ENCODE data around the gene P2RX7.

Gene P2RX7

DNA sequence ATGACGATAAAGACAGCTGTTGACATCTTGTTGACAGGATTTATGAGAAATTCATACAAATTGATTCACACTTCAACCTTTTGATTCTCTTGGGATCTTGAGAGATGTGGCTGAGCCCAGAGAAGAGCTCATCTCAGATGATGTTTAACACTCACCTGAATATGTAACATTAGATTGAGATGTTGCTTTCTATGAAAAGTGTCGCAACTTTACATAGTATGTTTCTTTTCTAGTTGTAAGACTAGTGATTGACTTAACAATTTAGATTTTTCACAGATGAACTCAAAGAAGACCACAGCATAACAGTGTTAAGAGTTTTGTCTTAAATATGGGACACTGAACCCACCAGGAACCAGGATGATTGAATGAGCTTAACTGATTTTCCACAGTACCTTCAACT lies 40.6 kb upstream of the P2RX7 start:
- H3K9me3 ChIP-seq (ENCODE audit: control insufficient read depth, low read length) = no peaks in the 10 kb centered on the region
- H3K27me3 ChIP-seq (ENCODE audit: control insufficient read depth, insufficient read depth, low read length) = peaks cover 7% of the 10 kb centered on the region
- no peaks in the 10 kb centered on the region for H3K36me3 ChIP-seq (ENCODE audit: control insufficient read depth, insufficient read depth, low read length)
- H3K9ac ChIP-seq (ENCODE audit: low read length) = no peak overlapping the region
- peaks cover 11% of the 10 kb centered on the region for H3K4me1 ChIP-seq (ENCODE audit: control insufficient read depth, insufficient read depth, low read length)
- H3K4me3 ChIP-seq (ENCODE audit: low read length) = no peak overlapping the region

DNA sequence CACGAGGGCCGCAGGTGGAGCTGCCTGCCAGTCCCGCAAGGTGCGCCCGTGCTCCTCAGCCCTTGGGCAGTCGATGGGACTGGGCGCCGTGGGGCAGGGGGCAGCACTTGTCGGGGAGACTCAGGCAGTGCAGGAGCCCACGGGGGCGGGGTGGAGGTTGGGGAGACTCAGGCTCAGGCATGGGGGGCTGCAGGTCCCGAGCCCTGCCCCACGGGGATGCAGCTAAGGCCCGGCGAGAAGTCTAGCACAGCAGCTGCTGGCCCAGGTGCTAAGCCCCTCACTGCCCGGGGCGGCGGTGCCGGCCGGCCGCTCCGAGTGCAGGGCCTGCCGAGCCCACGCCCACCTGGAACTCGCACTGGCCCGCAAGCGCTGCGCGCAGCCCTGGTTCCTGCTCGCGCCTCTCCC lies 39.2 kb upstream of the P2RX7 start:
- Histone ChIP-seq H3K9me3 (ENCODE audit: control insufficient read depth, low read length) (no peaks in the 10 kb centered on the region), H3K36me3 (ENCODE audit: control insufficient read depth, insufficient read depth, low read length) (no peaks in the 10 kb centered on the region), H3K4me1 (ENCODE audit: control insufficient read depth, insufficient read depth, low read length) (peaks cover 11% of the 10 kb centered on the region), H3K9ac (ENCODE audit: low read length) (no peak overlapping the region), H3K27me3 (ENCODE audit: control insufficient read depth, insufficient read depth, low read length) (peaks cover 7% of the 10 kb centered on the region), H3K4me3 (ENCODE audit: low read length) (no peak overlapping the region)

DNA sequence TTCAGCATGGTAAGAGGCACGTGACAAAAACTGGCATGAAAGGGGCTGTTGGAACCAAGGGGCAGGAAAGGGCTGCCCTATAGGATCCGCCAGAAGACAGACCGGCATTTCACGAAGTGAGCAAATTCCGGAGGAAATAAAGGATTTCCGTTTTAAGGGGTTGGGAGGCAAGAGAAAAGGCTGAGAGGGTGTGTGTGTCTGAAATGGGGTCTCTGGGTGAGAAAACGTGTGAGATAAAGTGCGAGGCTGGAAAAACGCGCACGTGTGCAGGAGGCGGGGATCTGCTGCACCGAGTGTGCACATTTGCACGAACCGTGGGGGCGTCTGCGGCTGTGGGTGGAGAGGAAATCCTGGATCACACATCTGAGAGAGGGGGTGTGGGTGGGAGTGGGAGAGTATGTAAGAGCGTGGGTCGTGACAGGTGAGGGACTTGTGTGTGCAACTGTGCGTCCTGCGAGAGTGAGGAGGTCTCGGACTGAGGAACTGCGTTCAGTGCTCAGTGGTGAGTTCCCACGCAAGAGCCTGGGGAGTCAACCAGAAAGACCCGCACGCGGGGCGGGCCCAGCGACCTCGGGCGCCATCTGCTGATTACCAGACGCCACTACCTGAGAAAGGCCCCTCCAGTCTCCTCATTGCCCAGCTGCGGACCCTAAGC lies 37.0 kb upstream of the P2RX7 start:
- no peak overlapping the region for H3K4me3 ChIP-seq (ENCODE audit: low read length)
- H3K9me3 ChIP-seq (ENCODE audit: control insufficient read depth, low read length) = no peaks in the 10 kb centered on the region
- peaks cover 11% of the 10 kb centered on the region for H3K4me1 ChIP-seq (ENCODE audit: control insufficient read depth, insufficient read depth, low read length)
- no peaks in the 10 kb centered on the region for H3K36me3 ChIP-seq (ENCODE audit: control insufficient read depth, insufficient read depth, low read length)
- H3K27me3 ChIP-seq (ENCODE audit: control insufficient read depth, insufficient read depth, low read length) = peaks cover 7% of the 10 kb centered on the region
- H3K9ac ChIP-seq (ENCODE audit: low read length) = peak overlapping the region; percentile 12

DNA sequence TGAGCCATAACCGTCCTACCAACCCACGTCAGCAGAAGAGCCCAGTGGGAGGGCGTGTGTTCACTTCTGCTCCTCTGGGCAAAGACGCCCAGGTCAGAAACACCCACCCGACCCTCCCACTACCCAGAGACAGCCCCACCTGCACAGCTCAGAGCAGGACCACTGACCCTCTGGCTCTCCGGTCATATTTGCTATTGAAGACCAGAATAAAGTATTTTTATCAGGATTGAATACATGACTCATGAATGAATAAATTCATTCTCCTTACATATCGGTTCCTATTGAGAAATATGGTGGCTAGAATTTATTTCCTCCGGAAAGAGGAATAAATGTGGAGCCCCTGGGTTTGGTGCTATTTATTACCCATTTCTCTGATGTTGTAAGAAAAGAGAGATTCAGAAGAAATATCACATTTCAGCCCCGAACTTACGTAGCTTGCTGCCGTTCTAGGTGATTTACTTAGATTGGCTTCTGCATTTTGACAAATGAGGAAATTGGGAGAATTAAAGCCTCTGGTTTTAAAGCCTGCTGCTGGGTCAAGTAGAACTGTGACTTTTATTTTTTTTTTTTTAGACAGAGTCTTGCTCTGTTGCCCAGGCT lies 36.4 kb upstream of the P2RX7 start:
- Histone ChIP-seq H3K9me3 (ENCODE audit: control insufficient read depth, low read length) (no peaks in the 10 kb centered on the region), H3K9ac (ENCODE audit: low read length) (no peak overlapping the region), H3K4me1 (ENCODE audit: control insufficient read depth, insufficient read depth, low read length) (peaks cover 11% of the 10 kb centered on the region), H3K4me3 (ENCODE audit: low read length) (no peak overlapping the region), H3K27me3 (ENCODE audit: control insufficient read depth, insufficient read depth, low read length) (peaks cover 7% of the 10 kb centered on the region), H3K36me3 (ENCODE audit: control insufficient read depth, insufficient read depth, low read length) (no peaks in the 10 kb centered on the region)

DNA sequence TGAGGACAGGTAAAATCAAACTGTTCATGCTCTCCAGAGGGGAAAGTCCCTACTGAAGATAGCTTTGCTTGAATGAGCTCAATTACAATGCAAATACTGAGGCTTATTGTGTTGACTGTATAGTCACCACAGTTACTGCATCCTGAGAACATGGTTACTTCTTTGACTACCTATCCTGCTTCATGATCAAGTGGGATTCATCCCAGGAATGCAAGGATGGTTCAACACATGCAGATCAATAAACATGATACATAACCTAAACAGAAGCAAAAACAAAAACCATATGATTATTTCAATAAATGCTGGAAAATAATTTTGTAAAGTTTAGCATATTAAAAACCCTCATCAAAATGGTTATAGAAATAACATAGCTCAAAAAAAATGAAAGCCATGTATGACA lies 32.9 kb upstream of the P2RX7 start:
- Histone ChIP-seq H3K4me3 (ENCODE audit: low read length) (no peak overlapping the region), H3K9me3 (ENCODE audit: control insufficient read depth, low read length) (no peaks in the 10 kb centered on the region), H3K4me1 (ENCODE audit: control insufficient read depth, insufficient read depth, low read length) (peaks cover 11% of the 10 kb centered on the region), H3K36me3 (ENCODE audit: control insufficient read depth, insufficient read depth, low read length) (no peaks in the 10 kb centered on the region), H3K27me3 (ENCODE audit: control insufficient read depth, insufficient read depth, low read length) (peaks cover 7% of the 10 kb centered on the region), H3K9ac (ENCODE audit: low read length) (no peak overlapping the region)

DNA sequence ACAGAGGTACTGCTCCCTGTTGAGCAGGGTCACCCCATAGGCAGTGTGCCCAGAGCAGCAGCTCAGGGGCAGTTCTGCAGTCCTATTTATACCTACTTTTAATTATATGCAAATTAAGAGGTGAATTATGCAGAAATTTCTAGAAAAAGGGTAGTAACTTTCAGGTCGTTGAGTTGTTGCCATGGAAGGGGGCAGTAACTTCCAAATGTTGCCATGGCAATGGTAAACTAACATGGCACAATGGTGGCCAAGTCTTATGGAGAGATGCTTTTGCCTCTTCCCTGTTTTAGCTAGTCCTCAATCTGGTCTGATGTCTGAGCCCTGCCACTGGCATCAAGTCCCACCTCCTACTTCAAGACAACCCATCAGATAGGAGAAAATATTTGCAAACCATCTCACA lies 30.4 kb upstream of the P2RX7 start:
- Histone ChIP-seq H3K9ac (ENCODE audit: low read length) (no peak overlapping the region), H3K4me1 (ENCODE audit: control insufficient read depth, insufficient read depth, low read length) (no peaks in the 10 kb centered on the region), H3K9me3 (ENCODE audit: control insufficient read depth, low read length) (no peaks in the 10 kb centered on the region), H3K27me3 (ENCODE audit: control insufficient read depth, insufficient read depth, low read length) (no peaks in the 10 kb centered on the region), H3K36me3 (ENCODE audit: control insufficient read depth, insufficient read depth, low read length) (no peaks in the 10 kb centered on the region), H3K4me3 (ENCODE audit: low read length) (no peak overlapping the region)

DNA sequence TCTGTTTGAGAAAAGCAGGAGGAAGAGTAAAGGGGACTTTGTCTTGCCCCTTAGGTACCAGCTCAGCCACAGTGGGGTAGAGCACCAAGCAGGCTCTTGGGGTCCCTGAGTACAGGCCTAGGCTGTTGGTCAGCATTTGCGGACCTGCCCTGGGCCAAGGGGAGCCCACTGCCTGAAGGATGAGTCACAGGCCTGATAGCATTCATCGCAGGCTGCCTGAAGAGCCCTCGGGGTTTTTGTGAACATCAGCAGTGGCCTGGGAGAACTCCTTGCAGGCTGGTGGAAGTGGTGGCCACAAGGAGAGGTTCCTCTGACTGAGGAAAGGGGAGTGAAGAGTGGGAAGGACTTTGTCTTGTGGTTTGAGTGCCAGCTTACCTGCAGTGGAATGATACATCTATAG lies 25.0 kb upstream of the P2RX7 start:
- H3K36me3 ChIP-seq (ENCODE audit: control insufficient read depth, insufficient read depth, low read length) = no peaks in the 10 kb centered on the region
- H3K9me3 ChIP-seq (ENCODE audit: control insufficient read depth, low read length) = no peaks in the 10 kb centered on the region
- H3K4me3 ChIP-seq (ENCODE audit: low read length) = no peak overlapping the region
- H3K4me1 ChIP-seq (ENCODE audit: control insufficient read depth, insufficient read depth, low read length) = no peaks in the 10 kb centered on the region
- H3K9ac ChIP-seq (ENCODE audit: low read length) = no peak overlapping the region
- no peaks in the 10 kb centered on the region for H3K27me3 ChIP-seq (ENCODE audit: control insufficient read depth, insufficient read depth, low read length)

DNA sequence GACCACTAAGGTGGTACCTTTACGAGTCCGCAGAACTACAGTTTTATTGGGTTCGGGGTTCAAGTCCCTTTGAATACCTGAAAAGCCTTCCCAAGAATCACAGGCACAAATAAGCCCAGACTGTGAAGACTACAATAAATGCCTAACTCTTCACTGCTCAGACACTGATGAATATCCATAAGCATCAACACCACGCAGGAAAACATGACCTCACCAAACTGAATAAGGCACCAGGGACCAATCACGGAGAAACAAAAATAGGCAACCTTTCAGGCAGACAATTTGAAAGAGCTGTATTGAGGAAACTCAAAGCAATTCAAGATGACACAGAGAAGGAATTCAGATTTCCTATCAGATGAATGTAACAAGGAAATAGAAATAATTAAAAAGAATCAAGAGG lies 24.2 kb upstream of the P2RX7 start:
- no peaks in the 10 kb centered on the region for H3K9me3 ChIP-seq (ENCODE audit: control insufficient read depth, low read length)

DNA sequence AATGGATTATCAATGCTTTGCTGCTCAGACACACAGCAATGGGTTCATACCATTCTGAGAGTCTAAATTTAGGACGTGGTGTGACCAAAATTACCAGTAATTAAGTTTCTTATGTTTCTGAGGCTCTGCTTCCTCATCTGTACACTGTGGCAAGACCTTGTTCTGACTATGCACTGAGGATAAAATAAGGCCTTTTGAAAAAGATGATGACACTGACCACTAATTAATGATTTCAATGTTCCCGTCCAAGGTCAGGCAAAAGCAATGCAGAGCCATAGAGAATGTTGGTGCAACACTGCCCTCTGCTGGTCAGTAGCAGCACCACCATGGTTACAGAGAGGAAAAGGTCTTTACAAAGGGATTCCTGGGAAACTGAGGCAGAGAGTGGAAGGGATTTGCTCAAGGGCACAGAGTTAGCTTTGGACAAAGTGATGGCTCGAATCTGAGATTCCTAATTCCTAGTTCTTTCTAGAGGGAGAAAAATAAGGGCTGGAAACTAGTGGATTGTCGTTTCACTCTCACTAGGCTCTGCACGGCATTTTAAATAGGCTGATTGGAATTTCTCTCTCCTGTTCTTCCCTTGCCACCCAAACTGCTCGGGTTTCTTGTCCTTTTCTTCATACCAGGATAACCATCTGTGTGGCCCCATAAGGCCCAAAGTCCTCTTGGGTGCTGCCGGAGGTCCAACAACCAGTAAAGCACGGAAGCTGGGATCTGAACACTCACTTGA lies 22.3 kb upstream of the P2RX7 start:
- Histone ChIP-seq H3K9me3 (ENCODE audit: control insufficient read depth, low read length) (no peaks in the 10 kb centered on the region), H3K4me1 (ENCODE audit: control insufficient read depth, insufficient read depth, low read length) (no peaks in the 10 kb centered on the region), H3K27me3 (ENCODE audit: control insufficient read depth, insufficient read depth, low read length) (no peaks in the 10 kb centered on the region), H3K36me3 (ENCODE audit: control insufficient read depth, insufficient read depth, low read length) (no peaks in the 10 kb centered on the region), H3K4me3 (ENCODE audit: low read length) (no peak overlapping the region), H3K9ac (ENCODE audit: low read length) (no peak overlapping the region)

More for the DNA sequence above, 24.2 kb upstream of the P2RX7 start:
- Histone ChIP-seq H3K4me1 (ENCODE audit: control insufficient read depth, insufficient read depth, low read length) (no peaks in the 10 kb centered on the region), H3K36me3 (ENCODE audit: control insufficient read depth, insufficient read depth, low read length) (no peaks in the 10 kb centered on the region), H3K27me3 (ENCODE audit: control insufficient read depth, insufficient read depth, low read length) (no peaks in the 10 kb centered on the region), H3K4me3 (ENCODE audit: low read length) (no peak overlapping the region), H3K9ac (ENCODE audit: low read length) (no peak overlapping the region)

DNA sequence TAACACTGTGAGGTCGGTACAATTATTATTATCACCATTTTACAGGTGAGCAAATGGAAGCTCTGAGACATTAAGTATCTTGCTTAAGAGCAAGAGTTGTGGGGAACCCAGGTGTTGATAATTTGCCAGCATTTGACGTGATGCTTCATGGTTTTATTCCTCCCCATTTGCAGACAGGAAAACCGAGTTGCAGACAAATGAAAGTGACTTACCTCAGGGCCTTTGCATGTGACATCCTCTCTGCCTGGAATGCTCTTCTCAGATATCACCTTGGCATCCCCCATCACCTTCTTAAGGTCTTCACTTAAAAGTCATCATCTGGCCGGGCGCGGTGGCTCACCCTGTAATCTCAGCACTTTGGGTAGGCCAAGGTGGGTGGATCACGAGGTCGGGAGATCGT lies 21.0 kb upstream of the P2RX7 start:
- no peak overlapping the region for H3K4me3 ChIP-seq (ENCODE audit: low read length)
- no peaks in the 10 kb centered on the region for H3K4me1 ChIP-seq (ENCODE audit: control insufficient read depth, insufficient read depth, low read length)
- no peak overlapping the region for H3K9ac ChIP-seq (ENCODE audit: low read length)
- no peaks in the 10 kb centered on the region for H3K9me3 ChIP-seq (ENCODE audit: control insufficient read depth, low read length)
- no peaks in the 10 kb centered on the region for H3K27me3 ChIP-seq (ENCODE audit: control insufficient read depth, insufficient read depth, low read length)
- H3K36me3 ChIP-seq (ENCODE audit: control insufficient read depth, insufficient read depth, low read length) = no peaks in the 10 kb centered on the region

DNA sequence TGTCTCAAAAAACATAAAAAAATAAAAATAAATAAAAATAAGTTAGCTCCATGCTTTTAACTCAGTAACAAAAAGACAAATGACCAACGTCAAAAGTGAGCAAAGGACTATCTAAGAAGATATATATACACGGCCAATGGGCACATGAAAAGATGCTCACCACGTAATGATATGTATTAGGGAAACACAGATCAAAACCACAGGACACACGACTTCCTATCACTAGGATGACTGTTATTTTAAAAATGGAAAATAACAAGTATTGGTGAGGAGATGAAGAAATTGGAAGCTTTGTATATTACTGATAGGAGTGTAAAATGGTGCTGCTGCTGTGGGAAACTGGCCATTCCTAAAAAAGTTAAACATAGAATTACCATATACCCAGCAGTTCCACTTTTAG lies 20.2 kb upstream of the P2RX7 start:
- Histone ChIP-seq H3K4me1 (ENCODE audit: control insufficient read depth, insufficient read depth, low read length) (no peaks in the 10 kb centered on the region), H3K27me3 (ENCODE audit: control insufficient read depth, insufficient read depth, low read length) (no peaks in the 10 kb centered on the region), H3K9ac (ENCODE audit: low read length) (no peak overlapping the region), H3K4me3 (ENCODE audit: low read length) (no peak overlapping the region), H3K9me3 (ENCODE audit: control insufficient read depth, low read length) (no peaks in the 10 kb centered on the region), H3K36me3 (ENCODE audit: control insufficient read depth, insufficient read depth, low read length) (no peaks in the 10 kb centered on the region)

DNA sequence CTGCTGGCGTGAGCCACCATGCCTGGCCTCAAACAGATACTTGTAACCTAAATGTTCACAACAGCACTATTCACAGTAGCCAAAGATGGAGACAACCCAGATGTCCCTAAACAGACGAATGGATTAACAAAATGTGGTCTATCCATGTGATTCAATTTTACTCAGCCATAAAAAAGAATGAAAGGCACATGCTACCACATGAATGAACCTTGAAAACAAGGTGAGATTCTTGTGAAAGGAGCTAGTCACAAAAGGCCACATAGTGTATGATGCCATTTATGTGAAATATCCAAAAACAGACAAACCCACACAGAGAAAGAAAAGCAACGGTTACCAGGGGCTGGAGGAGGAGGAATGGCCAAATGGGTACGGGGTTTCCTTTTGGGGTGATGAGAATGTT lies 19.6 kb upstream of the P2RX7 start:
- Histone ChIP-seq H3K9me3 (ENCODE audit: control insufficient read depth, low read length) (no peaks in the 10 kb centered on the region), H3K4me1 (ENCODE audit: control insufficient read depth, insufficient read depth, low read length) (no peaks in the 10 kb centered on the region), H3K4me3 (ENCODE audit: low read length) (no peak overlapping the region)

More for the DNA sequence above, 19.6 kb upstream of the P2RX7 start:
- no peak overlapping the region for H3K9ac ChIP-seq (ENCODE audit: low read length)
- H3K36me3 ChIP-seq (ENCODE audit: control insufficient read depth, insufficient read depth, low read length) = no peaks in the 10 kb centered on the region
- no peaks in the 10 kb centered on the region for H3K27me3 ChIP-seq (ENCODE audit: control insufficient read depth, insufficient read depth, low read length)
